ENCODE data around the gene SELENOO. TPM values are rescaled to one million over a fixed set of nuclear protein-coding genes. Genes with fewer than 3 reads are reported as not detected.

Gene SELENOO
- total RNA-seq, 1 experiment from 2014 or later: 21.9 TPM

DNA sequence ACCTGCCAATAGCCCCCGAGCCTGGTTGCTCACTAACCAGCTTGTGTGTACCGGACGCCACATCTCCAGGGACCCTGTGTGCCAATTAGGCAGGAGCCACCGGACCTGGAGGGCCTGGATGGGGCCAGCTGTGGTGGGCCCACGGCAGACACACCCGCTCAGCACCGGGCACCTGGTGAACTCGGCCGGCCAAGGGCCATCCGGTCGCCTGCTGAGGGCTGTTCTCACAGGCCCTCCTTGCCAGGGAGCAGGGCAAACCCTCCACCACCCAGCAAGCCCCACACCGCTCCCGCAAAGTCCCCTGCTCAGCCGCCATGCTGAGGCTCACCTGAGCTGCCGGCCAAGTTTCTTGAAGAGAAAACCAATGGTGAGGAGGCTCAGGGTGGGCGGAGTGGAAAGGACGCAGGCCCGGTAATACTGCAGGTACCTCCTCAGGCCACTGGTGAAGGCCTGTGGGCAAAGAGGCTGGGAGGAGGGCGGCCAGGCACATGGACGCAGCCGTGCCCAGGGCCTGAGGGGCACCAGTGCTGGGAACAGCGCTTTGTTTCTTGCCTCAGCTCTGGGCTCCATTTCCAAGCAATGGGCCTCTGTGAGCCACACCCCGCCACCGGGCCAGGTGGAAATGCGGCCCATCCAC lies 26.9 kb downstream of the SELENOO start:
- no peaks in the 10 kb centered on the region for H3K4me1 Mint-ChIP-seq (ENCODE audit: insufficient read depth, unreplicated experiment)
- peaks cover 55% of the 10 kb centered on the region for H3K36me3 Mint-ChIP-seq (ENCODE audit: insufficient read depth, unreplicated experiment)

DNA sequence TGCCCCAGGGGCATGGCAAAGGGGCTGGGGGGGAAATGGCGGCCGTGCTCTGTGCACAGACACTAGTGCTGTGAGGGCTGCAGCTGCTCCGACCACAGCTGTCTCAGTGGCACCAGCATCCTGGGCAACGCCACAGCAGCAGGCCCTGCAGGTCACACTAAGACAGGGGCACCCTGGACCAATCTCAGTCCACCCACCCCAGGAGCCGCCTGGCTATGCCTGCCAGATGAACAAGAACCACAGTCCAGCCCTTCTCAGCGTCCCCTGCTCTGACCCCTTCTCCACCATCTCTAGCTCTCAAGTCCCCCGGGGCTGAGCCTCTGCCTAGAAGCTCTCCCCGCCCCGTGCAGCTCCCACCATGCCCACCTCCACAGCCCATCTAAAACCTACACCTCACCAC lies 27.6 kb downstream of the SELENOO start:
- DNase-seq (ENCODE audit: unreplicated experiment): no peak
- CTCF ChIA-PET: interaction anchor here (1.0 to 1.1 kb wide), 2 partner anchors 74 to 113 kb away, joined by 3 read pairs; no protein-coding TSS in a partner anchor
- TF ChIP-seq, protein P1, sequence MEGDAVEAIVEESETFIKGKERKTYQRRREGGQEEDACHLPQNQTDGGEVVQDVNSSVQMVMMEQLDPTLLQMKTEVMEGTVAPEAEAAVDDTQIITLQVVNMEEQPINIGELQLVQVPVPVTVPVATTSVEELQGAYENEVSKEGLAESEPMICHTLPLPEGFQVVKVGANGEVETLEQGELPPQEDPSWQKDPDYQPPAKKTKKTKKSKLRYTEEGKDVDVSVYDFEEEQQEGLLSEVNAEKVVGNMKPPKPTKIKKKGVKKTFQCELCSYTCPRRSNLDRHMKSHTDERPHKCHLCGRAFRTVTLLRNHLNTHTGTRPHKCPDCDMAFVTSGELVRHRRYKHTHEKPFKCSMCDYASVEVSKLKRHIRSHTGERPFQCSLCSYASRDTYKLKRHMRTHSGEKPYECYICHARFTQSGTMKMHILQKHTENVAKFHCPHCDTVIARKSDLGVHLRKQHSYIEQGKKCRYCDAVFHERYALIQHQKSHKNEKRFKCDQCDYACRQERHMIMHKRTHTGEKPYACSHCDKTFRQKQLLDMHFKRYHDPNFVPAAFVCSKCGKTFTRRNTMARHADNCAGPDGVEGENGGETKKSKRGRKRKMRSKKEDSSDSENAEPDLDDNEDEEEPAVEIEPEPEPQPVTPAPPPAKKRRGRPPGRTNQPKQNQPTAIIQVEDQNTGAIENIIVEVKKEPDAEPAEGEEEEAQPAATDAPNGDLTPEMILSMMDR (IDR thresholded peaks at IDR 0.05; ENCODE audit: unreplicated experiment): no peak
- Mint-ChIP-seq H3K36me3 (ENCODE audit: insufficient read depth, unreplicated experiment) (peaks cover 50% of the 10 kb centered on the region), H3K4me1 (ENCODE audit: insufficient read depth, unreplicated experiment) (no peaks in the 10 kb centered on the region), H3K9me3 (ENCODE audit: unreplicated experiment) (no peaks in the 10 kb centered on the region), H3K4me3 (ENCODE audit: unreplicated experiment) (no peak overlapping the region), H3K27me3 (ENCODE audit: insufficient read depth, unreplicated experiment) (no peaks in the 10 kb centered on the region), H3K27ac (ENCODE audit: low read depth, unreplicated experiment) (no peak overlapping the region)
- intact Hi-C loops (cut with micrococcal nuclease): no loop called here
- BruUV-seq (replicated peaks): no TSS peak
- POLR2A ChIA-PET: no interaction called here

More for the DNA sequence above, 26.9 kb downstream of the SELENOO start:
- ChIA-PET CTCF (interaction anchor here (0.6 to 1.1 kb wide), 4 partner anchors 21 to 114 kb away, joined by 3 read pairs; no protein-coding TSS in a partner anchor), POLR2A (no interaction called here)
- no TSS peak for BruUV-seq (replicated peaks)
- intact Hi-C loops (cut with micrococcal nuclease): no loop called here
- H3K4me3 Mint-ChIP-seq (ENCODE audit: unreplicated experiment): no peak overlapping the region
- H3K27ac Mint-ChIP-seq (ENCODE audit: low read depth, unreplicated experiment): no peak overlapping the region
- no peaks in the 10 kb centered on the region for H3K9me3 Mint-ChIP-seq (ENCODE audit: unreplicated experiment)
- DNase-seq (ENCODE audit: unreplicated experiment): no peak
- TF ChIP-seq, protein P1 (IDR thresholded peaks at IDR 0.05; ENCODE audit: unreplicated experiment): no peak
- no peaks in the 10 kb centered on the region for H3K27me3 Mint-ChIP-seq (ENCODE audit: insufficient read depth, unreplicated experiment)

DNA sequence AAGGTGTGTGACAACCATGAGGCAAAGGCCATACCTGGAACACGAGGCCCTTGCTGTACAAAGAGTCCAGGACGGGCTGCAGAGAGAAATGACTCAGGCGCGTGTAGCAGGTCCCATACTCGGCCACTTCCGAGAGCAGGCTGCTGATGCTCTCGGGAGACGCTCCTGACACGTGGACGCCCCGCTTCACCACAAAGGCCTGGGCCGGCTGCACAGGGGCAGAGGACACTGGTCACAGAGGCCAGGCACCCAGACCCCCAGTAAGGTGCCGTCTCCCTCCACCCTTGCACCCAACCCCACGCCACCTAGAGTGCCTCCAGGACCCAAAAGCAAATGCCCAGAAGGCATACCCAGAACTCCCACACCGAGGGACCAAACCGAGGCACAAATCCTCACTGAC lies 28.6 kb downstream of the SELENOO start:
- peaks cover 44% of the 10 kb centered on the region for H3K36me3 Mint-ChIP-seq (ENCODE audit: insufficient read depth, unreplicated experiment)
- CTCF ChIA-PET: no interaction called here
- no peaks in the 10 kb centered on the region for H3K27me3 Mint-ChIP-seq (ENCODE audit: insufficient read depth, unreplicated experiment)
- no peaks in the 10 kb centered on the region for H3K9me3 Mint-ChIP-seq (ENCODE audit: unreplicated experiment)
- H3K4me3 Mint-ChIP-seq (ENCODE audit: unreplicated experiment): no peak overlapping the region
- intact Hi-C loops (cut with micrococcal nuclease): no loop called here
- no peak overlapping the region for H3K27ac Mint-ChIP-seq (ENCODE audit: low read depth, unreplicated experiment)
- H3K4me1 Mint-ChIP-seq (ENCODE audit: insufficient read depth, unreplicated experiment): no peaks in the 10 kb centered on the region
- no peak for DNase-seq (ENCODE audit: unreplicated experiment)
- POLR2A ChIA-PET: no interaction called here
- TF ChIP-seq, protein P1 (IDR thresholded peaks at IDR 0.05; ENCODE audit: unreplicated experiment): no peak
- BruUV-seq (replicated peaks): no TSS peak

GRCh38 chr22:50232481-50233151 lies 31.8 kb downstream of the SELENOO start:
- TF ChIP-seq, protein P1 (IDR thresholded peaks at IDR 0.05; ENCODE audit: unreplicated experiment): no peak
- no peak overlapping the region for H3K27ac Mint-ChIP-seq (ENCODE audit: low read depth, unreplicated experiment)
- DNase-seq (ENCODE audit: unreplicated experiment): no peak
- no peaks in the 10 kb centered on the region for H3K4me1 Mint-ChIP-seq (ENCODE audit: insufficient read depth, unreplicated experiment)
- H3K4me3 Mint-ChIP-seq (ENCODE audit: unreplicated experiment): no peak overlapping the region
- ChIA-PET CTCF (interaction anchor here (0.7 to 1.5 kb wide), 5 partner anchors 8 to 109 kb away, joined by 3 to 5 read pairs (median 3); no protein-coding TSS in a partner anchor), POLR2A (no interaction called here)
- intact Hi-C loops (cut with micrococcal nuclease): no loop called here
- peaks cover 39% of the 10 kb centered on the region for H3K36me3 Mint-ChIP-seq (ENCODE audit: insufficient read depth, unreplicated experiment)
- H3K27me3 Mint-ChIP-seq (ENCODE audit: insufficient read depth, unreplicated experiment): no peaks in the 10 kb centered on the region
- no peaks in the 10 kb centered on the region for H3K9me3 Mint-ChIP-seq (ENCODE audit: unreplicated experiment)
- BruUV-seq (replicated peaks): no TSS peak
